HepG2 (cell line): ENCODE data around the gene STPG2.

Source experiments
- CTCF ChIP-seq: sonication (generic); formaldehyde crosslinking; IDR thresholded peaks from 2 replicates; pipeline ENCODE4 v1.5.0; 2020; ENCODE audit warnings: mild to moderate bottlenecking, missing genetic modification reagents, moderate library complexity
- ZNF577 ChIP-seq: sonication (generic); formaldehyde crosslinking; IDR thresholded peaks from 2 replicates; pipeline ENCODE4 v1.4.0; 2020; ENCODE audit warnings: mild to moderate bottlenecking, low read depth, missing genetic modification reagents, borderline replicate concordance
- ZSCAN29 ChIP-seq: sonication (generic); formaldehyde crosslinking; conservative IDR thresholded peaks from 2 replicates; pipeline ENCODE4 v1.4.0; 2020; ENCODE audit warnings: mild to moderate bottlenecking, missing genetic modification reagents

- TF ChIP-seq ZSCAN29 (CRISPR knock-in tag) (no peak), ZNF577 (CRISPR knock-in tag) (no peak), CTCF (no peak)
Measured at GRCh38 chr4:97910005-97910404, 233.3 kb downstream of the STPG2 start.
